NB4 (cell line): Measurements from ENCODE around the gene ZNF692.

Experiments
- DNase-seq: peaks from one replicate; pipeline ENCODE4 v3.0.0; 2010; ENCODE audit warnings: low read depth
- H3K4me3 ChIP-seq: one replicate; pipeline ENCODE4 v1.5.1; 2011; ENCODE audit warnings: mild to moderate bottlenecking, low read depth, low read length, moderate library complexity
- MYC ChIP-seq: IDR thresholded peaks from 2 replicates; pipeline ENCODE4 v1.6.1; 2011; ENCODE audit warnings: low read depth, low read length
- POLR2A ChIP-seq: IDR thresholded peaks from 2 replicates; pipeline ENCODE4 v1.6.1; 2011; ENCODE audit warnings: mild to moderate bottlenecking; ENCODE audit not compliant: insufficient read length; ENCODE audit errors: extremely low read depth
- TF ChIP-seq, protein P1 (sequence below): IDR thresholded peaks from 2 replicates; pipeline ENCODE4 v1.6.1; 2011; ENCODE audit warnings: low read depth, low read length
- TF ChIP-seq, protein P2 (sequence below): IDR thresholded peaks from one replicate; pipeline ENCODE4 v1.5.1; 2012; ENCODE audit warnings: low read depth, low read length

Gene ZNF692

DNA sequence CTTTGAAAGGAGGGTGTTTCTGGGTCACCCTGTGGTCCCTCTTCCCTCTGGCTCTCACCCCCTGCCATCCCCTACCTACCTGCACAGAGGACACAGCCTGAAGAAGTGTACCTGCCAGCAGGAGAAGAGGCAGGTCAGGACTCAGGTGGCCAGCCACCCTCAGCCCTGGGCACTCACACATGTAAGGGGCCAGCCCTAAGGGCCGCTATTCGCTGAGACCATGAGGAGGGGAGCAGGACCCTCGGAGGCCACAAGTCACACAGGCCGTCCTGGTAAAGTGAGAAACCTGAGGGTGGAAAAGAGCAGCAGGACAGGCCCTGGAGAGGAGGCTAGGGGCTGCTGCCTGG is 1.2 kb downstream of the ZNF692 start:
- TF ChIP-seq POLR2A: no peak
- TF ChIP-seq, protein P1, sequence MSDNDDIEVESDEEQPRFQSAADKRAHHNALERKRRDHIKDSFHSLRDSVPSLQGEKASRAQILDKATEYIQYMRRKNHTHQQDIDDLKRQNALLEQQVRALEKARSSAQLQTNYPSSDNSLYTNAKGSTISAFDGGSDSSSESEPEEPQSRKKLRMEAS: no peak
- TF ChIP-seq, protein P2, sequence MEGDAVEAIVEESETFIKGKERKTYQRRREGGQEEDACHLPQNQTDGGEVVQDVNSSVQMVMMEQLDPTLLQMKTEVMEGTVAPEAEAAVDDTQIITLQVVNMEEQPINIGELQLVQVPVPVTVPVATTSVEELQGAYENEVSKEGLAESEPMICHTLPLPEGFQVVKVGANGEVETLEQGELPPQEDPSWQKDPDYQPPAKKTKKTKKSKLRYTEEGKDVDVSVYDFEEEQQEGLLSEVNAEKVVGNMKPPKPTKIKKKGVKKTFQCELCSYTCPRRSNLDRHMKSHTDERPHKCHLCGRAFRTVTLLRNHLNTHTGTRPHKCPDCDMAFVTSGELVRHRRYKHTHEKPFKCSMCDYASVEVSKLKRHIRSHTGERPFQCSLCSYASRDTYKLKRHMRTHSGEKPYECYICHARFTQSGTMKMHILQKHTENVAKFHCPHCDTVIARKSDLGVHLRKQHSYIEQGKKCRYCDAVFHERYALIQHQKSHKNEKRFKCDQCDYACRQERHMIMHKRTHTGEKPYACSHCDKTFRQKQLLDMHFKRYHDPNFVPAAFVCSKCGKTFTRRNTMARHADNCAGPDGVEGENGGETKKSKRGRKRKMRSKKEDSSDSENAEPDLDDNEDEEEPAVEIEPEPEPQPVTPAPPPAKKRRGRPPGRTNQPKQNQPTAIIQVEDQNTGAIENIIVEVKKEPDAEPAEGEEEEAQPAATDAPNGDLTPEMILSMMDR: no peak
- TF ChIP-seq MYC: no peak
- DNase-seq: no peak
- peak overlapping the region; percentile 87 for H3K4me3 ChIP-seq

DNA sequence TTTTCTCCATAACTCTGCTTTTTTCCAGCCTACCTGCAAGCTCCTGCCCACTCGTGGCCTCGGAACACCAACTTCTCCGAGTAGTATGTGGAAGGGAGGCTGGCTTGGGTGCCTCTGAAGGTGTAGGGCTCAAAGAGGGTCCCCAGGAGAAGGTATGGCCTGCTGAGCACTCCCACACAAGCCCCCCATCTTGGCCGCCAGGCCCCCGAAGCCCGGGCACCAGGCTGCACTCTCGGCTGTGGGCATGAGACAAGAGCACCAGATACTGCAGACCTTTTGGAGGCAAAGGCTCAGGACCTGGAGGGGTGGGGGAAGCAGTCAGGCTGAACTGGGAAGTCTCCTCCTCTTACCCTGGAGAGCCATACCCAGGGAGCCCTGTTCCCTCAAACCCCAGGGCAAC is 1.7 kb downstream of the ZNF692 start:
- peak; percentile 53 for DNase-seq
- peak overlapping the region; percentile 87 for H3K4me3 ChIP-seq
- no peak for TF ChIP-seq MYC

DNA sequence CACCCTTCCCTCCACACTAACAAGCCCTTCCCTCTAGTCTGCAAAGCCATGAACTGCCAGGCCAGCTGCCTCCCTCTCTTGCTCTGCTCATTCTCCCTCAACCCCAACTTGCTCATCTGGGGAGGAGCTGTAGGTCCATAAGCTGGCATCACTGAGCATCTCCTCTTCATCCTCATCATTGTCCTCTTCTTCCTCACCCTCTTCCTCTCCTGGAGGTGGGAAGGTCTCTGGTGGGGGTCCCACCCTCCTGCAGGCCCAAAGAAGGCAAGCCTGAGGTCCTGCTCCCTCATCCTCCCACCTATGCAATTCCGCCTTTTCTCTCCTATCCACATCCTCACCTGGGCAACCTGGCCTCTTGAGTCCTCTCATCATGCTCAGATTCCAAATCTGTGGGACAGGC is 2.7 kb downstream of the ZNF692 start:
- no peak overlapping the region for H3K4me3 ChIP-seq

DNA sequence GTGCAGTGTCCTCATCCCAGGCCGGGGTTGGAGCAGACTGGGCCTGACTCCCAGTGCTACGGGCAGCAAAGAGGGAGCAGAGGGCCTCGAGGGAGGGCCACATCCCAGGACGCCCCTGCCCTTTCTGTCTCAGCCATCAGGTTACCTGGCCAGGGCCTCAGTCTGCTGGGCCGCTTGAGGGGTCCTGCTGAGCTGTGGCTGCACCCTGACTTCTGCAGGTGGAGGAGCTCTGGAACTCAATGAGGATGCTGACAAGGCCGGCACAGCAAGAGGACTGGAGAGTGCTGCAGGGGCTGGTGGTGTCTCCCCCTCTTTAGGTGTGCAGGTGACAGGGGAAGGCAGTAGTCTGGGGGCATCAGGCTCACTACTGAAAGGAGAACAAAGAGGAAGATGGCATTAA is 3.3 kb downstream of the ZNF692 start:
- TF ChIP-seq POLR2A: no peak
- TF ChIP-seq MYC: no peak
- TF ChIP-seq, protein P2: no peak
- TF ChIP-seq, protein P1: no peak
- H3K4me3 ChIP-seq: no peak overlapping the region
- DNase-seq: no peak

More for the DNA sequence above, 2.7 kb downstream of the ZNF692 start:
- TF ChIP-seq, protein P1: no peak
- TF ChIP-seq, protein P2: no peak
- TF ChIP-seq POLR2A (no peak), MYC (no peak)
- DNase-seq: no peak

DNA sequence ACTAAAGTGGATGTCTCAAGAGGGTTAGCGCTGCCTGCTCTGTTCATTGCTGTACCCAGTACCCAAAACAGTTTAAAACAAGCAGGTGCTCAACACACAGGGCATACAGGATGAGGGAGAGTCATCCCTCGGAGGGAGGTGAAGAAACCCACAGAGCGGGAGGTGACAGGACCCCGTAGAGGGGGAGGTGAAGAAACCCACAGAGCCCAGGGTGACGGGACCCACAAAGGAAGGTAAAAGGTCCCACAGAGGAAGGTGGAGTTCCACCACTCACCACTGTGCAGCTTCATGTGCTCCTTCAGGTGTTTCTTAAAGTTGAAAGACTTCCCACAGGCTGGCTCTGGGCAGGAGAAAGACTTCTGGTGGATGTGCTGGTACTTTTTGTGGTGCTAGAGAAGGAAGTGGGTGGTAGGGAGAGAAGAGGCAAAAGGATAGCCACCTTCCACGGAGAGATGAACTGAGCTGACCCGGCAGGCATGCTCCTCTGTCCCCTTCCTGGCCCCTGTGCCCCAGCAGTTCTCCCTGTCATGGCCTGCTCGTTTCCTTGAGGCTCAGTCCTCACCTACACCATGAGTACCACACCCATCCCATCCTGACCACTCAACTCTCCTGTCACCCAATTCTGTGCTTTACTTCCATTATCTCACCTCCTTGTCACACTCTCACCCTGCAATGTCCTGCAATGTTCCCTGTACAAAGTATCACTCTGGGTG is 5.1 kb downstream of the ZNF692 start:
- H3K4me3 ChIP-seq: no peak overlapping the region
- TF ChIP-seq, protein P2: no peak
- TF ChIP-seq POLR2A (no peak), MYC (no peak)
- TF ChIP-seq, protein P1: no peak
- no peak for DNase-seq

DNA sequence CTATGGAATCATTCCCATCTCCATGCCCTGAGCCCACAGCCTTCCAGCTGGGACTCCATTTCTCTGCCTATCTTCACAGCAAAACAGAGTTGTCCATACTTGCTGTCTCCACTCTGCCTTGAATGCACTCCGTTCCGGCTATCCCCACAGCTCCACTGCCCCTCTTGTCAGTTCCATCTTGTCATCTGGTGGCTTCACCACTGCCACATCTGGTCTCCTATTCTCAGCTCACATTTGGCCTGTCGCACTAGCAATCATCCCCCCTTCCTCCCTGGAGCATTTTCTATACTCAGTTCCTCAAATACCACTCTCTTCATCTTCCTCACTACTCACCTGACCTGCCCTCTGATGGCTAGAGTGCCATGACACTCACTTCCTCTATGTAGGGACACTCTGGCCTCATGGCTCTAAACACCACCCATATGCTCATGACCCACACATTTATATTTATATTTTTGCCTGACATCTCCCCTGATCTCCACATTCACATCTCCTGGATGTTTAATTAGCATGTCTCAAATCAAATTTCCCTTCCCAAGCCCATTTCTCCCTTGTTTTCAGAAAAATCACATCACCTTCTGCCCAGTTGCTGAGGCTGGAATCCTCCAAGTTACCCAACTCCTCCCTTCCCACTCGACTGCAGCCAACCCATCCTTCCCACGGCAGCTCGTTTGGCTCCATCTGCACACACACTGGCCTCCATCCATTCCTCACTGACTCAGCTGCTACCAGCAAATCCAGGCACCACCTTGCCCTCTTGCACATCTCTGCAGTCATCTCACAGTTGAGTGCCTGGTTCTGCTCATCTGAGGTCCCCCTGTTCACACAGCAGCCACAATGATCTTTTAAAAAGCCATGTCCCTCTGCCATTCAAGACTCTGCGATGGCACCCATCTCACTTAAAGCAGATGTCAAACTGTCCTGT is 6.1 kb downstream of the ZNF692 start:
- no peak overlapping the region for H3K4me3 ChIP-seq
- no peak for DNase-seq
- TF ChIP-seq, protein P1: no peak
- TF ChIP-seq MYC (no peak), POLR2A (no peak)
- TF ChIP-seq, protein P2: no peak
